Astrocyte of the cerebellum (primary cell): ENCODE measurements around the gene THRB.

ENCODE experiments used
- DNase-seq: peaks from one replicate; pipeline ENCODE4 v3.0.0-alpha.2; 2011; ENCODE audit warnings: low read depth
- H3K4me3 ChIP-seq: 2 replicates; pipeline ENCODE4 v1.5.1; 2011; ENCODE audit warnings: mild to moderate bottlenecking, low read depth, low read length, moderate library complexity
- CTCF ChIP-seq: IDR thresholded peaks from 2 replicates; pipeline ENCODE4 v1.5.1; 2012; ENCODE audit warnings: low read length, low read depth, moderate library complexity, mild to moderate bottlenecking; ENCODE audit errors: missing control alignments
- in situ Hi-C: cut with HindIII; loops from 2 replicates; pipeline ENCODE4 v1.10.0; 2017; ENCODE audit warnings: low sequenced_read_pairs

Gene THRB

GRCh38 chr3:24311881-24312280 is 182.8 kb downstream of the THRB start:
- no peak for DNase-seq
- in situ Hi-C loops: no loop called here

GRCh38 chr3:24310887-24311286 is 183.8 kb downstream of the THRB start:
- no peak for DNase-seq
- in situ Hi-C loops: no loop called here
- TF ChIP-seq CTCF: no peak
- H3K4me3 ChIP-seq: no peak overlapping the region

More at GRCh38 chr3:24311881-24312280, 182.8 kb downstream of the THRB start:
- TF ChIP-seq CTCF: no peak
- no peak overlapping the region for H3K4me3 ChIP-seq

GRCh38 chr3:24306518-24306917 is 188.1 kb downstream of the THRB start:
- H3K4me3 ChIP-seq: no peak overlapping the region
- in situ Hi-C loops: no loop called here
- DNase-seq: no peak
- no peak for TF ChIP-seq CTCF

GRCh38 chr3:24305795-24306467 is 188.7 kb downstream of the THRB start:
- DNase-seq: no peak
- TF ChIP-seq CTCF: no peak
- in situ Hi-C loops: no loop called here
- no peak overlapping the region for H3K4me3 ChIP-seq

GRCh38 chr3:24303057-24303754 is 191.4 kb downstream of the THRB start:
- DNase-seq: no peak
- H3K4me3 ChIP-seq: no peak overlapping the region
- no peak for TF ChIP-seq CTCF
- in situ Hi-C loops: no loop called here

- no peak for DNase-seq
- in situ Hi-C loops: no loop called here
These were observed 192.3 kb downstream of the THRB start for GRCh38 chr3:24302396-24302795.

More at GRCh38 chr3:24302396-24302795, 192.3 kb downstream of the THRB start:
- H3K4me3 ChIP-seq: no peak overlapping the region
- no peak for TF ChIP-seq CTCF
